Kidney (tissue), 14 donors: ENCODE results near the gene HDAC10. TPM values are rescaled to one million over a fixed set of nuclear protein-coding genes. Genes with fewer than 3 reads are reported as not detected.

Experiments
- DNase-seq, 5 donors: peaks; one replicate each; pipeline ENCODE4 v3.0.0-alpha.2; 2013 to 2020
- FAIRE-seq: peaks from 2 replicates; lab custom pipeline; 2012; peaks lifted over from hg19 to GRCh38; lab: Jason Lieb, UNC
- H3K27ac ChIP-seq, 2 donors: one replicate each; pipeline ENCODE4 v1.7.0; 2013; ENCODE audit warnings: low read depth in 2 of 2, low read length in 2 of 2, inconsistent platforms in 1 of 2
- H3K27me3 ChIP-seq: one replicate; pipeline ENCODE4 v1.7.1; 2013; ENCODE audit warnings: low read length, inconsistent platforms; ENCODE audit not compliant: control insufficient read depth, insufficient read depth
- H3K36me3 ChIP-seq, 3 donors: one replicate each; pipeline versions ENCODE4 v1.7.0 to v1.7.1; 2013; ENCODE audit warnings: low read length in 3 of 3, control low read depth in 1 of 3, inconsistent platforms in 1 of 3; ENCODE audit not compliant: insufficient read depth in 3 of 3, control insufficient read depth in 2 of 3
- H3K4me1 ChIP-seq, 3 donors: one replicate each; pipeline versions ENCODE4 v1.7.0 to v1.7.1; 2013; ENCODE audit warnings: low read length in 3 of 3, inconsistent platforms in 1 of 3, low read depth in 1 of 3; ENCODE audit not compliant: control insufficient read depth in 2 of 3, insufficient read depth in 2 of 3
- H3K4me3 ChIP-seq, 3 donors: one replicate each; pipeline versions ENCODE4 v1.7.0 to v1.8.1; 2013; ENCODE audit warnings: low read length in 3 of 3, control low read depth in 1 of 3, inconsistent platforms in 1 of 3
- H3K9ac ChIP-seq, 3 donors: one replicate each; pipeline versions ENCODE4 v1.7.0 to v1.7.1; 2013; ENCODE audit warnings: low read length in 3 of 3, control low read depth in 1 of 3, inconsistent platforms in 1 of 3
- H3K9me3 ChIP-seq, 3 donors: one replicate each; pipeline versions ENCODE4 v1.7.0 to v1.7.1; 2013; ENCODE audit warnings: low read length in 3 of 3, control low read depth in 1 of 3, inconsistent platforms in 1 of 3; ENCODE audit not compliant: control insufficient read depth in 2 of 3, insufficient read depth in 1 of 3
- CTCF ChIP-seq: IDR thresholded peaks from 3 replicates; pipeline ENCODE4 v1.5.1; 2012; ENCODE audit warnings: mild to moderate bottlenecking, moderate library complexity, borderline replicate concordance; ENCODE audit not compliant: insufficient read depth; ENCODE audit errors: extremely low read depth
- intact Hi-C: fragments of 100-400 bp; cut with DNase I; formaldehyde crosslinking; loops from one replicate; pipeline ENCODE4 v1.11.1; 2022
- polyA plus RNA-seq: library from polyadenylated mRNA; stranded (reverse); fragments of 350-450 nt; fragmentation: Illumina TruSeq; extraction: RNeasy Lipid Tissue Mini Kit (QIAGEN cat#74804); gene quantifications from one replicate; pipeline ENCODE4 v1.2.3, GENCODE V29; 2014; ENCODE audit warnings: low read depth, low replicate concordance; ENCODE audit not compliant: insufficient read depth
- total RNA-seq: library from RNA; stranded (reverse); fragmentation: NEBNext Ultra II Directional; extraction: Animal tissue kit (Norgen Biotek cat#: 25700); gene quantifications from one replicate; pipeline ENCODE4 v1.2.1, GENCODE V29; 2021
- donor health status: control.
- donor health status: control.
- donor health status: control.
- donor health status: control.
- donor health status: control.
- donor health status: DM: yes; HTN: yes; CAD: no.
- donor health status: Normal renal cell carcinoma (clear cell type).

The HDAC10 gene
- total and polyA plus RNA-seq, 2 donors from 2014 or later, result 20.4 to 43.8 TPM

DNA sequence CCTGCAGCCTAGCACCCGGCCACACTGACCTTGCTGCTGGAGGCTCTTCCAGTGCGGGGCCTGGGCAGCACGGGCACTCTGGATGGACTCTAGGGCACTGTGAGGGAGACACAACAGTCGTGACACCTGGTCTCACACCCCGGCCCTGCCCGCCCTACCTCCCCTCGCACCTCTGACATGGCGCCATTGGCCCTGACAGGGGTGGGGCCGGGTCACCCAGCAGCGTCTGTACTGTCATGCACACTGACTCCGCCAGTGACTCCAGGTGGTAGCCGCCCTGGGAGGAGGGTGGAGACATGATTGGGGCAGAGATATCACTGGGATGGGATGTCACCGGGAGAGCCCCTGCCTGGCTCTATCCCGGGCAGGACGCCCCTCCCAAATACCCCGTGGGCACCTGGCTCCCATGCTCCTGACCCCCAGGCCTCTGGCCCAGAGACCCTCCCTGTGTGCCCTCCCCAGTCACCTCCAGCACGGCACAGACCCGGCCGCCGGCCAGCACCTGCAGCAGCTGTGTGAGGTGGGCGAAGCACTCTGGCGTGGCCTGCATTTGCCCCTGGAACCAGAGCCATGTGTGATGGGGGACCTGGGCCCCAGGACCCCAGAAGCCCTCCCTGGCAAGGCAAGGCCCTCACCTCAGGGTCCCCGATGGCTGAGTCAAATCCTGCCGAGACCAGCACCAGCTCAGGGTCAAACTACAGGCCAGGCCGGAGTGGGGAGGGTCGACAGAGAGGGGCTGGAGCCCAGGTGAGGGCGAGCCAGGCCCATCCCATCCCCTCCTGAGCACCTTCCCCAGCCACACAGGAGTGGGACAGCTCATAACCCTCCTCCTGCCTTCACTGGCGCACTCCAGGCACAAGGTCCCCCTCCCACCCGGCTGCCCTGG is 2.6 kb downstream of the HDAC10 start:
- TF ChIP-seq CTCF, result no peak
- DNase-seq (peak in 1 of 5 donors; percentile 56), FAIRE-seq (no peak)
- intact Hi-C loops, result no loop called here
- peaks cover 0 to 37% (median 7%) of the 10 kb centered on the region in 3 donors for H3K4me1 ChIP-seq
- no peak overlapping the region for H3K27ac ChIP-seq
- no peak overlapping the region for H3K4me3 ChIP-seq
- H3K36me3 ChIP-seq, result peaks cover 0 to 10% (median 0%) of the 10 kb centered on the region in 3 donors
- no peaks in the 10 kb centered on the region for H3K27me3 ChIP-seq
- no peaks in the 10 kb centered on the region for H3K9me3 ChIP-seq
- H3K9ac ChIP-seq, result no peak overlapping the region

DNA sequence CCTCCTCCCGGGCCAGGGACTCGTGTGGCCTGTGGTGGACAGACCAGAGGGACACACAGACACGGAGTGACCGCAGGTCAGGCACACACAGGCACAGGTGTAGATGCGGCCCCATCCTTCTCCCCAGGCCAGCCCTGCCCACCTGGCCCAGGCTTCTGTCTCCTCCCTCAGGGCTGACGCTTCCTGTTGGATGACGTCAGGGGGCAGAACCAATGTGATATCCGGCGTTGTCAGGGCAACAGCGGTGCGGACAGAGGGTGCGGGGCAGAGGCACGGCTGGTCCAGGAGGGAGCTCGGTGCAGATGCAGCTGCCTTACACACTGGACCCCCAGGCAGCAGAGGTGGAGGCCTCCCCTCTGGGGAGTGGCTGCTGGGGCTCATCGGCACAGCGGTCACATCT is 3.3 kb downstream of the HDAC10 start:
- DNase-seq (peak; percentile 71 to 85 (median 83)), FAIRE-seq (no peak)
- Histone ChIP-seq H3K27ac (no peak overlapping the region), H3K4me3 (no peak overlapping the region), H3K9ac (no peak overlapping the region), H3K36me3 (peaks cover 0 to 10% (median 0%) of the 10 kb centered on the region in 3 donors), H3K9me3 (no peaks in the 10 kb centered on the region), H3K4me1 (peaks cover 0 to 39% (median 7%) of the 10 kb centered on the region in 3 donors), H3K27me3 (no peaks in the 10 kb centered on the region)
- TF ChIP-seq CTCF, result no peak
- intact Hi-C loops, result no loop called here

DNA sequence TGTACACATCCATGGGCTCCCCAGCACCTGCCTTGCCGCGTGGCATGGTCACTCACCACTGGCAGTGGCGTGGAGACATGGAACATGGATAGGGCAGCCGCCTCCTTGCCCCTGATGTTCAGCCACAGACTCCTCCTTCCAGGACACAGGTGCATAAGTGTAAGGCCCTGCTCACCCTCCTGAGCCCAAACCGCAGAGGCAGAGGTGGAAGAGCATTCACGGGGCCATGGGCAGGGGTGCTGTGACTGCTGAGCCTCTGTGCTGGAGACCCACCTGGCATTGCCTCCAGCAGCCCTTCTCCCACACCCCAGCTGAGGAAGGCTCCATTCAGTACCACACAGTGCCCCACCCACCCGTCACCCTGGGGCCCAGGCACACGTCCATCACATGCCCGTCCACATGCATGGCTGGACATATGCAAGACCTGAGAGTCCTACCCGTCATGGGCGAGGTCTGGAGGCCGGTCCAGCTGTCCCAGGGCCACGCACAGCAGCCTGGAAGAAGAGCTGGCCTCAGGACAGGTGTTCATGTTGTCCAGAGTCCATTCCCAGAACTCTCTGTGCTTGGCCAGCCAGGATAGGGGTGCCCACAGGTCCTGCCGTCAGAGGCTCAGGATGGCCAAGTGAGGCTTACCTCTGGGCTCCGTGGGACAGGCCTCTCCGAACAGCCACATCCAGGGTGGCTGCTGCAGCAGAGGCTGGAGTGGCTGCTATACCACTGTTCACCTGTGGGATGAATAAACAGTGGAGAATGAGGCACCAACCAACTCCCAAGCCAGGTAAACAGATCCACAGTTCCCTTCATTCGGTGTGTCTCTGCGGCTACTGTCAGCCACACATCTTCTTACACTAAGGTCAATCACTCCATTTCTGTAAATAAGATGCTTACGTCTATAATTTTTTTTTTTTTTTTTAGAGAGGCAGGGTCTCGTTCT is 4.6 kb downstream of the HDAC10 start:
- H3K9ac ChIP-seq, result no peak overlapping the region
- TF ChIP-seq CTCF, result peak; percentile 1
- H3K27ac ChIP-seq, result no peak overlapping the region
- H3K36me3 ChIP-seq, result peaks cover 0 to 10% (median 0%) of the 10 kb centered on the region in 3 donors
- peak in 1 of 5 donors; percentile 53 for DNase-seq
- no peaks in the 10 kb centered on the region for H3K27me3 ChIP-seq
- H3K4me3 ChIP-seq, result no peak overlapping the region
- no peak for FAIRE-seq
- peaks cover 4 to 43% (median 14%) of the 10 kb centered on the region in 3 donors for H3K4me1 ChIP-seq
- no peaks in the 10 kb centered on the region for H3K9me3 ChIP-seq
- intact Hi-C loops, result no loop called here
